Gastrocnemius medialis (tissue), 4 donors: ENCODE data around the gene STPG3. TPM values are rescaled to one million over a fixed set of nuclear protein-coding genes. Genes with fewer than 3 reads are reported as not detected.

Source experiments
- ATAC-seq, 2 donors: fragments of 150-250 bp; one replicate each; pipeline ENCODE4 v1.9.1; 2016
- DNase-seq, 2 donors: peaks; one replicate each; pipeline ENCODE4 v3.0.0-alpha.2; 2019
- H3K27ac ChIP-seq, 4 donors: fragments of 200-600 bp; sonication (generic); 1 replicate in 1 of 4; 2 replicates in 3 of 4; pipeline ENCODE4 v1.5.1; 2016 to 2018; ENCODE audit warnings: mild to moderate bottlenecking in 2 of 4, moderate library complexity in 1 of 4
- H3K27me3 ChIP-seq, 3 donors: fragments of 200-600 bp; sonication (generic) in 2 of 3; 1 replicate in 1 of 3; 2 replicates in 2 of 3; pipeline versions ENCODE4 v1.5.1 to v1.6.0; 2016 to 2019; ENCODE audit warnings: mild to moderate bottlenecking in 1 of 3, moderate library complexity in 1 of 3
- H3K36me3 ChIP-seq, 2 donors: fragments of 200-600 bp; sonication (generic) in 1 of 2; one replicate each; pipeline ENCODE4 v1.5.1; 2017 to 2018
- H3K4me1 ChIP-seq, 2 donors: fragments of 200-600 bp; sonication (generic) in 1 of 2; one replicate each; pipeline ENCODE4 v1.5.1; 2016 to 2017; ENCODE audit warnings: mild to moderate bottlenecking in 2 of 2
- H3K4me3 ChIP-seq, 4 donors: fragments of 200-600 bp; sonication (generic) in 3 of 4; 1 replicate in 1 of 4; 2 replicates in 3 of 4; pipeline ENCODE4 v1.5.1; 2016 to 2019; ENCODE audit warnings: mild to moderate bottlenecking in 2 of 4
- H3K9me3 ChIP-seq, 3 donors: fragments of 200-600 bp; sonication (generic) in 2 of 3; 1 replicate in 1 of 3; 2 replicates in 2 of 3; pipeline ENCODE4 v1.5.1; 2016 to 2019
- CTCF ChIP-seq, 5 experiments: fragments of 450-650 bp in 3 of 5; fragments of 200-600 bp in 2 of 5; sonication (generic) in 2 of 5; IDR thresholded peaks in 4 of 5; conservative IDR thresholded peaks in 1 of 5; 1 replicate in 4 of 5; 2 replicates in 1 of 5; pipeline ENCODE4 v1.5.1; 2016 to 2019; ENCODE audit warnings: antibody characterized with exemption in 5 of 5, mild to moderate bottlenecking in 3 of 5, moderate library complexity in 3 of 5
- POLR2A ChIP-seq, 2 donors: fragments of 450-650 bp; IDR thresholded peaks; one replicate each; pipeline ENCODE4 v1.6.1; 2017; ENCODE audit warnings: antibody characterized with exemption in 2 of 2, mild to moderate bottlenecking in 2 of 2, moderate library complexity in 2 of 2
- in situ Hi-C, 4 donors: fragments of 200-750 bp; cut with MboI; loops; one replicate each; pipeline versions ENCODE4 v1.15.0 to v1.8.0; 2017; ENCODE audit warnings: low sequenced_read_pairs in 4 of 4
- intact Hi-C: fragments of 100-400 bp; cut with DNase I; formaldehyde crosslinking; loops from one replicate; pipeline ENCODE4 v1.15.1; 2023; ENCODE audit warnings: low total_unique reads
- total RNA-seq, 4 donors: library from RNA; depleted of rRNA; stranded (reverse); fragments of >200 nt; gene quantifications; one replicate each; pipeline versions ENCODE4 v1.1.0 to v1.2.3, GENCODE V29; 2016

The STPG3 gene
- total RNA-seq, 4 donors from 2014 or later: not detected

GRCh38 chr9:137235424-137236237 lies 15.5 kb upstream of the STPG3 start:
- in situ Hi-C loops (loop anchor here in 2 of 4 donors (10.0 kb wide), 1 partner anchor 121 kb away; the partner anchor contains the start of gene DPP7 (in 2 of the 2)), intact Hi-C loops (loop anchor here (2.0 to 10.0 kb wide), 2 partner anchors 27 to 451 kb away; no protein-coding TSS in a partner anchor)
- Histone ChIP-seq H3K27ac (no peak overlapping the region), H3K36me3 (no peaks in the 10 kb centered on the region), H3K4me3 (peak overlapping the region; percentile 34 to 50 (median 41)), H3K4me1 (peaks cover 38 to 47% of the 10 kb centered on the region in 2 donors), H3K27me3 (peaks cover 3 to 25% (median 6%) of the 10 kb centered on the region in 3 donors), H3K9me3 (no peaks in the 10 kb centered on the region)
- DNase-seq (no peak), ATAC-seq (no peak)
- TF ChIP-seq POLR2A (IDR thresholded peaks at IDR 0.05) (no peak), CTCF (IDR thresholded peaks at IDR 0.05 in 4 of 5, conservative IDR thresholded peaks at IDR 0.05 in 1 of 5) (no peak)

- DNase-seq: peak; percentile 76 to 85
- Histone ChIP-seq H3K9me3 (no peaks in the 10 kb centered on the region), H3K4me1 (peaks cover 38 to 47% of the 10 kb centered on the region in 2 donors), H3K36me3 (no peaks in the 10 kb centered on the region), H3K27ac (peak overlapping the region; percentile 63 to 79 (median 78)), H3K27me3 (peaks cover 0 to 19% (median 0%) of the 10 kb centered on the region in 3 donors), H3K4me3 (peak overlapping the region; percentile 34 to 50 (median 41))
- intact Hi-C loops: loop anchor here (2.0 to 10.0 kb wide), 2 partner anchors 26 to 452 kb away; no protein-coding TSS in a partner anchor
- in situ Hi-C loops: loop anchor here in 2 of 4 donors (10.0 kb wide), 1 partner anchor 122 kb away; the partner anchor contains the start of gene DPP7 (in 2 of the 2)
- peak; percentile 17 to 27 for ATAC-seq
- TF ChIP-seq CTCF (IDR thresholded peaks at IDR 0.05 in 4 of 5, conservative IDR thresholded peaks at IDR 0.05 in 1 of 5): peak; percentile 98 to 100 (median 99)
- no peak for TF ChIP-seq POLR2A (IDR thresholded peaks at IDR 0.05)
Observed at GRCh38 chr9:137236238-137236935, 14.7 kb upstream of the STPG3 start.

- Histone ChIP-seq H3K9me3 (no peaks in the 10 kb centered on the region), H3K36me3 (peaks cover 0 to 4% of the 10 kb centered on the region in 2 donors), H3K27me3 (peaks cover 0 to 19% (median 0%) of the 10 kb centered on the region in 3 donors), H3K4me3 (peak overlapping the region; percentile 26 to 46 (median 35)), H3K4me1 (peaks cover 38 to 50% of the 10 kb centered on the region in 2 donors), H3K27ac (peak overlapping the region; percentile 63 to 79 (median 78))
- intact Hi-C loops: loop anchor here (2.0 to 10.0 kb wide), 2 partner anchors 26 to 452 kb away; no protein-coding TSS in a partner anchor
- DNase-seq (no peak), ATAC-seq (no peak)
- in situ Hi-C loops: loop anchor here in 2 of 4 donors (10.0 kb wide), 1 partner anchor 122 kb away; the partner anchor contains the start of gene DPP7 (in 2 of the 2)
- TF ChIP-seq CTCF (IDR thresholded peaks at IDR 0.05 in 4 of 5, conservative IDR thresholded peaks at IDR 0.05 in 1 of 5) (no peak), POLR2A (IDR thresholded peaks at IDR 0.05) (no peak)
Observed at GRCh38 chr9:137236936-137237421, 14.1 kb upstream of the STPG3 start.
